NCI-H345 (cell line): ENCODE results near the gene HRH1.
"Not testable (repeated sequence)": the region's sequence is repeated elsewhere in the genome, so short reads cannot be mapped to it uniquely, and the experiment has no call there.

Experiments
- DNase-seq: peaks from one replicate; lab custom pipeline; 2025; lab: John Stamatoyannopoulos, UW

HRH1 gene

DNA sequence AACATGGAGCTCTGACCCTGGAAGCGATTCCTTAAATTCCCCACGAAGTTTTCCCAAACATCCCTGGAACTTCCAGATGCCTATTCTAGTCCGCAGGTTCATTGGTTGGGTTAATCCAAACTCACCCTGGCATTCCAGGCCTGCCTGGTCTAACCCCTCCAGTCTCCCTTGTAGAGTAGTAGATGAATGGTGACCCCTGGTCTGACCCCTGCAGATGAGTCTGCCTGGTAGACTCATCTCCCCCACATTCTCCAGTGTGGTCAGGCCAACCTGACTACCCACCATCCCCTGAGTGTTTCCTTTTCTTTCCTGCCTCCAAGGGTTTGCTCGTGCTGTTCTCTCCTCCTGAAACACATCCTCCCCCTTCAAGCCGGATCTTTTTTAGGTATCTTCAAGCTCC, 10.8 kb upstream of the HRH1 start:
- DNase-seq: no peak

DNA sequence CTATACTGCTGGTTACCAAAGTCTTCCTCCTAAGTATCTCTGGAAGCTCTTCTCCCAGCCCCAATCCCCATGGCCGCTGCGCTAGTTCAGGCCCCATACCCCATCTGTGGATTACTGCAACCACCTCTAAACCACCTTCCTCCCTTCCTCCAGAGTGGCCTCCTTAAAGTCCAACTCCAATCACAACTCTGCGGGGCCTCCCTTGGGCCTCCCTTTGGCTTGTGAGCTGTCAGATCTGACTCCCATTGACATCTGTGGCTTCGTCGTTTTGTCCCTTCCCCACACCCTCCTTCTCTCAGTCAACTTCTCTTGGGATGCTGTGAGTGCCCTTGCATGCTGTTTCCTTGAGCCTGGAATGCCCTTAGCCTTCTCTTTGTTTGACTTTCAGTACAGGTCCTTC, 9.3 kb upstream of the HRH1 start:
- no peak for DNase-seq

DNA sequence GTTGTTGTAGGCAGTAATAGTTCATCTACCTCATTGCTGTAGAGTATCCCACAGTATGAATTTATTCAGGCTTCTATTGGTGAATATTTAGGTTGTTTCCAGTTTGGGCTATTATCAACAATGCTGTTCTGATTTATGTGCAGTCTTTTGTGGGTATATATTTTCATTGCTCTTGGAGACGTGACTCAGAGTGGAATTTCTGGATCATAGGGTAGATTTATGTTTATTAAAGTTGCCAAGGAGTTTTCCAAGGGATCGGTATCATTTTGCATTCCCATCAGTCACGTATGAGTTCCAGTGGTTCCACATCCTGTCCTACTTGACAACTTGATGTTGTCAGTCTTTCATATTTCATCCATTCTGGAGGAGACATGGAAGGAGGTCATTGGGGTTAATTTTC, 8.4 kb upstream of the HRH1 start:
- DNase-seq: no peak

- DNase-seq: no peak
Observed at GRCh38 chr3:11146773-11147660, 7.3 kb upstream of the HRH1 start.

DNA sequence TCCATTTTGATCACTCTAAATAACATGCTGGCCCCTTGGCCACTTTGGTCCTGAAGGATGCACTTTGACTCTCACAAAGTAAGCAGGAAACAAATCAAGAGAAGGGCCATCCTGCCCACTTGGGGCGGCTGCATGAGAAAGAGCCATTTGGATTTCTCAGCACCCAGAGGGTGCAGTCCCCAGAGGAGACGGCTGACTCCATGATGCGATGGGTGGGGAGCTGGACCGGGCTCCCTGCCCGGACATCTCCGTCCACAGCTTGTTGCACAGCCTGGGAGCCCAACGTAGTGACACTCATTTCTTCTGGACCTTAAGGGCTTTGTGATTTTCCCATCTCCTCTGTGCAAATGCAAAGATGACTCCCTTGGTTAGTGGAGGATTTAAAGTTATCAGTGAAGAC, 4.0 kb upstream of the HRH1 start:
- no peak for DNase-seq

- no peak for DNase-seq
Observed at GRCh38 chr3:11152301-11152700, 2.0 kb upstream of the HRH1 start.

GRCh38 chr3:11154953-11155325, 646 bp downstream of the HRH1 start:
- peak; percentile 30 for DNase-seq

DNA sequence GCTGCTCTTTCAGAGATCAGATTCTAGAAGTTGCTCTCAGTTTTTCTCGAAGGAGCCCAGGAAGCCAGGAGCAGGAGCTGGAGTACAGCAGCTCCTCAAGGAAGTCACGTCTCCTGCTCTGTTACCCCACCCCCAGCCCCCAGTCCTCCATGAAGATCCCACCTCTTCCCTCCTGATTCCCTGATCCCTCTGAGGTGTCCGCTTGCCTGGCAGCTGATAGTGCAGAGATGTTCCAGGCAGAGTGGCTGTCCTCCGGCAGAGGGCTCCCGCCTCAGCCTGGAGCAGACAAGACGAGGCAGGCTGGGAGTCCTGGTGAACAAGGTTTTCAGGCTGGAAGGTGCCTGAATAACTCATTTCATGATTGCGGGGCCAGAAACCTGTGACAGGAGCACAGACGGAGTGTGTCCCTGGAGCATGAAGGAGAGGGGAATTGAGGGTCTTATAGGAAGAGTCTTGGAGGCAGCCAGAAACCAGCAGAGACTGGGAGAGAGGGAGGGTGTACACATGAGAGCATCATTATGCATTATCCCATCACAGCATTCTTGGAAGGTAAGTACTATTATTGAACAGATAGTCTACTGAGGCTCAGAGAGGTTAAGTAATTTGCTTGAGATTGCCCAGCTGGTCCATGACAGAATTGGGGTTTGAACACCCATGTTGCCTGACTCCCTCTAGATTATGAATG, 1.2 kb downstream of the HRH1 start:
- DNase-seq: peak; percentile 56

- no peak for DNase-seq
Observed at GRCh38 chr3:11156026-11156410, 1.7 kb downstream of the HRH1 start.

- DNase-seq: no peak
Observed at GRCh38 chr3:11157421-11157820, 3.1 kb downstream of the HRH1 start.

GRCh38 chr3:11159421-11159904, 5.2 kb downstream of the HRH1 start:
- DNase-seq: no peak

- no peak for DNase-seq
Observed at GRCh38 chr3:11161666-11162065, 7.4 kb downstream of the HRH1 start.

GRCh38 chr3:11162401-11163345, 8.4 kb downstream of the HRH1 start:
- DNase-seq: no peak

DNA sequence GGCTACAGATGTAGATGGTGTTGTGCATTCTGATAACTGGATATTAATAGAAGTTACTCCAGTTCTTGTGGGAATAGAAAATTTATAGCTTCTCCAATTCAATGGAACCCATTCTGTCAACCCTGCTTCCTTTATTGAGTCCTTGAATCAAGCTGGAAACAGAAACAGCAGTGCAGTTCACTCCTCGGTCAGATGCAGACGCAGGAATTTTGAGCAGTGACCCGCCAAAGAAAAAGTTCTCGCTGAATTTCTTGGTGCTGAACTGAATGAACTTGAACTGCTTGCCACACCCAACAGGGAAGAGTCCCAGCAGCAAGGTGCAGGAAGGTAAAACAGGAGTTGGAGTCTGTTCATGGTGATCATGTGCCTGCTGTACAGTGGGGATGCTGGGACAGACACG, 10.3 kb downstream of the HRH1 start:
- no peak for DNase-seq

DNA sequence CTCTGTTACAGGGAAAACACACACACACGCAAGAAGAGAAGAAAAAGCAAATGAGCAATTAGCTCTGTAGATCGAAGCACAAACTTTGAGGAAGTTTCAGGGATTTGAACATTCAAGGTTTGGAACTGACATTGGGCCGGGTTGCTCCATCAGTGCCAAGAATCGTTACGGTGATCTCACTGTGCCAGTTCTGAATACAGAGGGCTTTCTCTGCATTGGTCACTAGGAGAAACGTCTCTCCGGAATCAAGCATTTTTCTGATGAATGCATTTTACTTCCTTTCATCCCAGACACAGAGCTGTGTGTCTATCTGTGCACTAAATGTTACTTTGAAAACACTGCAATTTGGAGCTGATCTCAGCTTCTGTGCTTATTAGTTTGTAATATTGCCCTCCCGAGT, 11.2 kb downstream of the HRH1 start:
- no peak for DNase-seq

DNA sequence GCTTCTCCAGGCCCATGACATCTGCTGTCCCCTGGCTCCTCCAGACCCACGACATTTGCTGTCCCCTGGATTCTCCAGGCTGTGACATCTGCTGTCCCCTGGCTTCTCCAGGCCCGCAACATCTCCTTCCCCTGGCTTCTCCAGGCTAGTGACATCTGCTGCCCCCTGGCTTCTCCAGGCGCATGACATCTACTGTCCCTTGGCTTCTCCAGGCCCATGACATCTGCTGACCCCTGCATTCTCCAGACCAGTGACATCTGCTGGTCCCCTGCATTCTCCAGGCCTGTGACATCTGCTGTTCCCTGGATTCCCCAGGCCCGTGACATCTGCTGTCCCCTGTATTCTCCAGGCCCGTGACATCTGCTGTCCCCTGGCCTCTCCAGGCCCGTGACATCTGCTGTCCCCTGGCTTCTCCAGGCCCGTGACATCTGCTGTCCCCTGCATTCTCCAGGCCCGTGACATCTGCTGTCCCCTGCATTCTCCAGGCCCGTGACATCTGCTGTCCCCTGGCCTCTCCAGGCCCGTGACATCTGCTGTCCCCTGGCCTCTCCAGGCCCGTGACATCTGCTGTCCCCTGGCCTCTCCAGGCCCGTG, 12.6 kb downstream of the HRH1 start:
- DNase-seq: not testable (repeated sequence)

- peak; percentile 31 for DNase-seq
Observed at GRCh38 chr3:11167590-11167989, 13.3 kb downstream of the HRH1 start.

DNA sequence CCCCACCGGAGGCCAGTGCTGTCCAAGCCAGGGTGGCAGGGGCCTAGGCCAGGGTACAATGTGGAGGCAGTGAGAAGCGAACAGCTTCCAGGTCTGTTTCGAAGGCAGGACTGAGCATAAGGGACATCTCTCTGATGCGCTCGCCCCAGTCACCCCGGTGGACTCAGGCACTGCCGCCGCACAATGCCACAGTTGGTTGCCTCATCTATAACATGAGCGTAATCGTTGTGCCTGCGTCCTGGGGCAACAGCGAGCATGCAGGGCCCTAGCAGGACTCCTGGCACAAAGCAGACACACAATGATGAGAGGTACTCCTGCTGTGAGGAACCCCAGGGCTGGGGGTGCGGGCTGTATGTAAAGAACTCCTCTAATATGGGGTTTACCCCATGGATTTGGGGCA, 14.1 kb downstream of the HRH1 start:
- DNase-seq: no peak

GRCh38 chr3:11168881-11169805, 14.8 kb downstream of the HRH1 start:
- no peak for DNase-seq

DNA sequence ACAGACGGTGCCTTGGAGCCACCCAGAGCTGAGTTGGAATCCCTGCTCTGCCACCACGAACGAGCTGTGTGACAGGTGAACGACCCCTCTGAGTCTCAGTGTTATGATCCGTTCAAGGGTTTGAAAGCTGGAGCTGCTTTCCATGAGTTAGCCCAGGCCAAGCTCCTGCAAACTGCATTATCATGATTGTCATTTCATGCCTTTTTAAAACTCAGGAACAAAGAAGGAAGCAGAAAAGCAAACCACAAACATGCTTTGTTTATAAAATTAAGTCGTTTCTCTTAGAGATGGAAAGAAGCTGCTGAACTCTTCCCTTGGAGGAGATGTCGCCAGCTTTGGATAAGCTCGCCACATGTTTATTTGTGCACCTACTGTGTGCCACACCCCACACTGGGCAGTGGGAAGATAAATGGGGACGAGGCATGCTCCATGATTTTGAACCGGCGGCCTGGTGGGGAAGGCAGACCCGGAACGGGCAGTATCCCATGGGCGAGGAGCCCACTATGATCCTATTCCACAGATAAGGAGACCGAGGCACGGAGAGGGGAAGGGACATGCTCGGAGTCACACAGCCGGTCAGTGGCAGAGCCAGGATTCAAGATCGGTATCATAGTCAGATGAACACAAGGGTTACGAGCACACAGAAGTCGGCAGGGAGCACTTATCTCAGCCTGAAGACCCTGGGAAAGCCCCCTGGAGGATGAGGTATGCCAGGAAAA, 15.9 kb downstream of the HRH1 start:
- DNase-seq: no peak
